Cardiac fibroblast (primary cell): ENCODE results near the gene SLC14A1.
"Not testable (repeated sequence)": the region's sequence is repeated elsewhere in the genome, so short reads cannot be mapped to it uniquely, and the experiment has no call there.

Experiments
- DNase-seq, 2 donors: peaks; one replicate each; pipeline versions ENCODE4 v3.0.0 to v3.0.0-alpha.2; 2010; ENCODE audit warnings: low read depth in 2 of 2
- H3K4me3 ChIP-seq, 2 donors: replicated peaks in 1 of 2; 1 replicate in 1 of 2; 2 replicates in 1 of 2; pipeline ENCODE4 v1.5.1; 2011; ENCODE audit warnings: low read depth in 2 of 2, low read length in 2 of 2, mild to moderate bottlenecking in 2 of 2, moderate library complexity in 1 of 2
- CTCF ChIP-seq: IDR thresholded peaks from one replicate; pipeline ENCODE4 v1.5.1; 2011; ENCODE audit warnings: low read depth, mild to moderate bottlenecking, low read length, inconsistent platforms

The SLC14A1 gene

GRCh38 chr18:45749918-45750689 lies 26.1 kb downstream of the SLC14A1 start:
- TF ChIP-seq CTCF: no peak
- no peak overlapping the region for H3K4me3 ChIP-seq
- DNase-seq: no peak

- TF ChIP-seq CTCF: no peak
- no peak overlapping the region for H3K4me3 ChIP-seq
- DNase-seq: no peak
These were observed 27.8 kb downstream of the SLC14A1 start for GRCh38 chr18:45751766-45752165.

- no peak overlapping the region for H3K4me3 ChIP-seq
- DNase-seq: no peak
These were observed 28.7 kb downstream of the SLC14A1 start for GRCh38 chr18:45752681-45753080.

GRCh38 chr18:45753286-45753685 lies 29.3 kb downstream of the SLC14A1 start:
- no peak for TF ChIP-seq CTCF
- H3K4me3 ChIP-seq: no peak overlapping the region
- peak in 1 of 2 donors; percentile 51 for DNase-seq

More at GRCh38 chr18:45752681-45753080, 28.7 kb downstream of the SLC14A1 start:
- TF ChIP-seq CTCF: no peak

GRCh38 chr18:45755934-45756333 lies 32.0 kb downstream of the SLC14A1 start:
- H3K4me3 ChIP-seq: no peak overlapping the region
- DNase-seq: peak; percentile 86 to 94
- no peak for TF ChIP-seq CTCF

GRCh38 chr18:45757005-45757404 lies 33.0 kb downstream of the SLC14A1 start:
- H3K4me3 ChIP-seq: no peak overlapping the region
- TF ChIP-seq CTCF: no peak
- DNase-seq: no peak

- not testable (repeated sequence) for DNase-seq, H3K4me3 ChIP-seq
These were observed 33.7 kb downstream of the SLC14A1 start for GRCh38 chr18:45757644-45758043.
